NT2/D1 (cell line): Measurements from ENCODE around the gene GPHN.

Experiments
- SUZ12 ChIP-seq: IDR thresholded peaks from 2 replicates; pipeline ENCODE4 v1.6.1; 2011; ENCODE audit not compliant: insufficient read length, insufficient read depth; ENCODE audit errors: extremely low read depth
- YY1 ChIP-seq: IDR thresholded peaks from 2 replicates; pipeline ENCODE4 v1.6.1; 2011; ENCODE audit not compliant: insufficient read length, insufficient read depth
- ZNF274 ChIP-seq: IDR thresholded peaks from 2 replicates; pipeline ENCODE4 v1.6.1; 2011; ENCODE audit warnings: mild to moderate bottlenecking, low read depth, low read length

- TF ChIP-seq SUZ12, result no peak
- TF ChIP-seq ZNF274, result no peak
- TF ChIP-seq YY1, result no peak
Observed at GRCh38 chr14:66485910-66486421, 22.0 kb upstream of the GPHN start, which contains the start of gene CCDC196.
